Activated CD8-positive, alpha-beta T cell treated with anti-CD3 and anti-CD28 coated beads for 36 hours (primary cell): ENCODE data around the gene RRP1. TPM values are rescaled to one million over a fixed set of nuclear protein-coding genes. Genes with fewer than 3 reads are reported as not detected.

Source experiments
- ATAC-seq: fragments of 200-7000 bp; cut with Tn5 transposase; one replicate; pipeline ENCODE4 v1.10.0; 2021; ENCODE audit warnings: mild to moderate bottlenecking, moderate library complexity
- CTCF ChIA-PET: fragments of 350-600 bp; sonication (Branson Sonifier 250); formaldehyde crosslinking; loops from one replicate; lab custom pipeline; 2021; ENCODE audit warnings: antibody characterized with exemption; lab: Charles Lee
- POLR2A ChIA-PET: fragments of 350-600 bp; sonication (Branson Sonifier 250); formaldehyde crosslinking; loops from one replicate; lab custom pipeline; 2021; ENCODE audit warnings: antibody characterized with exemption; lab: Charles Lee
- DNase-seq: peaks from one replicate; pipeline ENCODE4 v3.0.0-alpha.2; 2020
- H3K27ac Mint-ChIP-seq: one replicate; pipeline ENCODE4 v1.8.0; 2021; ENCODE audit warnings: mild to moderate bottlenecking, mixed read lengths
- H3K27me3 Mint-ChIP-seq: one replicate; pipeline ENCODE4 v1.8.0; 2021; ENCODE audit warnings: mixed read lengths
- H3K36me3 Mint-ChIP-seq: one replicate; pipeline ENCODE4 v1.8.0; 2021; ENCODE audit warnings: low read depth, mixed read lengths
- H3K4me1 Mint-ChIP-seq: one replicate; pipeline ENCODE4 v1.8.0; 2021; ENCODE audit warnings: low read depth, mixed read lengths
- H3K4me3 Mint-ChIP-seq: one replicate; pipeline ENCODE4 v1.8.0; 2021; ENCODE audit warnings: mild to moderate bottlenecking, moderate library complexity, mixed read lengths
- H3K9me3 Mint-ChIP-seq: one replicate; pipeline ENCODE4 v1.8.0; 2021; ENCODE audit warnings: mixed read lengths
- intact Hi-C: fragments of 100-400 bp; cut with micrococcal nuclease; formaldehyde crosslinking; loops from one replicate; pipeline ENCODE4 v1.10.0; 2022
- total RNA-seq, 2 experiments: library from RNA; stranded (reverse); gene quantifications; one replicate each; pipeline ENCODE4 v1.2.3, GENCODE V29; 2021
- TF ChIP-seq, protein P1 (sequence below): fragments of 200-600 bp; IDR thresholded peaks from one replicate; pipeline ENCODE4 v1.8.0; 2022; ENCODE audit warnings: antibody characterized with exemption, mild to moderate bottlenecking

Gene RRP1
- total RNA-seq, 2 experiments from 2014 or later, result 61.1 to 62.9 TPM

DNA sequence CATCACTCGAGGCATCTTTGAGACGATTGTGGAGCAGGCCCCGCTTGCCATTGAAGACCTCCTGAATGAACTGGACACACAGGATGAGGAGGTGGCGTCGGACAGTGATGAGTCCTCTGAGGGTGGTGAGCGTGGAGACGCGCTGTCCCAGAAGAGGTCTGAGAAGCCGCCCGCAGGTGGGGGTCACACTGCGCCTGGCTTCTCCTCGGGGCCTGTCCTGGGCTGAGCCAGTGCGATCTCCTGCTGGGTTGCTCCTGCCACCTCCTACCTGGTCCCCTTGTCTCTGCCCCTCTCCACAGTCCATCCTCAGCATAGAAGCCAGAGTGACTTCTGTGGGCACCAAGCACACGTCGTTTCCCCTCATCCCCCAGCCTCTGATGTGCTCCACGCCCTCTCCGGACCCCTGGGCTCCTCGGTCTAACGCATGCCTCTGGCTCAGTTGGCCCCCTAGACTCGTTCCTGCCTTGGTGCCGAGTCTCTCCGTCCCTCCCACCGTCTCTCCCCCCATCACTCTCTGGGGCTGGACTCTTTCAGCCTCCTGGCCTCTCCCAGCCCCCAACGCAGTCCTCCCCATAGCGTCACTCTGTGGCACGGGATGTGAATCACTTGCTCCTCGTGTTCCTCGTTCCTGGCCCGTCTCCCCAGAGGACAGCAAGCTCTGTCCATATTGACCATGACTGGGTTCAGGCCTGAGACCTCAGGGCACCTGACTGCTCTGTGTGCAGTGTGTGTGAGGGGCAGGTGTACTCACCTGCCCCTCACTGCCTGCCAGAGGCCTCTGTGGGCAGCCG is 8.7 kb downstream of the RRP1 start:
- peaks cover 3% of the 10 kb centered on the region for H3K4me1 Mint-ChIP-seq
- DNase-seq (no peak), ATAC-seq (no peak)
- intact Hi-C loops, result no loop called here
- CTCF ChIA-PET, result interaction anchor here (1.0 kb wide), 1 partner anchor 13 kb away, joined by 3 read pairs; no protein-coding TSS in a partner anchor
- no peak overlapping the region for H3K27ac Mint-ChIP-seq
- H3K36me3 Mint-ChIP-seq, result peaks cover 64% of the 10 kb centered on the region
- no peak overlapping the region for H3K4me3 Mint-ChIP-seq
- POLR2A ChIA-PET, result interaction anchor here (0.6 to 4.6 kb wide), 4 partner anchors 8 to 44 kb away, joined by 3 to 24 read pairs (median 6); partner anchors contain the start of gene RRP1
- TF ChIP-seq, protein P1, sequence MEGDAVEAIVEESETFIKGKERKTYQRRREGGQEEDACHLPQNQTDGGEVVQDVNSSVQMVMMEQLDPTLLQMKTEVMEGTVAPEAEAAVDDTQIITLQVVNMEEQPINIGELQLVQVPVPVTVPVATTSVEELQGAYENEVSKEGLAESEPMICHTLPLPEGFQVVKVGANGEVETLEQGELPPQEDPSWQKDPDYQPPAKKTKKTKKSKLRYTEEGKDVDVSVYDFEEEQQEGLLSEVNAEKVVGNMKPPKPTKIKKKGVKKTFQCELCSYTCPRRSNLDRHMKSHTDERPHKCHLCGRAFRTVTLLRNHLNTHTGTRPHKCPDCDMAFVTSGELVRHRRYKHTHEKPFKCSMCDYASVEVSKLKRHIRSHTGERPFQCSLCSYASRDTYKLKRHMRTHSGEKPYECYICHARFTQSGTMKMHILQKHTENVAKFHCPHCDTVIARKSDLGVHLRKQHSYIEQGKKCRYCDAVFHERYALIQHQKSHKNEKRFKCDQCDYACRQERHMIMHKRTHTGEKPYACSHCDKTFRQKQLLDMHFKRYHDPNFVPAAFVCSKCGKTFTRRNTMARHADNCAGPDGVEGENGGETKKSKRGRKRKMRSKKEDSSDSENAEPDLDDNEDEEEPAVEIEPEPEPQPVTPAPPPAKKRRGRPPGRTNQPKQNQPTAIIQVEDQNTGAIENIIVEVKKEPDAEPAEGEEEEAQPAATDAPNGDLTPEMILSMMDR, result no peak
- no peaks in the 10 kb centered on the region for H3K9me3 Mint-ChIP-seq
- H3K27me3 Mint-ChIP-seq, result no peaks in the 10 kb centered on the region

DNA sequence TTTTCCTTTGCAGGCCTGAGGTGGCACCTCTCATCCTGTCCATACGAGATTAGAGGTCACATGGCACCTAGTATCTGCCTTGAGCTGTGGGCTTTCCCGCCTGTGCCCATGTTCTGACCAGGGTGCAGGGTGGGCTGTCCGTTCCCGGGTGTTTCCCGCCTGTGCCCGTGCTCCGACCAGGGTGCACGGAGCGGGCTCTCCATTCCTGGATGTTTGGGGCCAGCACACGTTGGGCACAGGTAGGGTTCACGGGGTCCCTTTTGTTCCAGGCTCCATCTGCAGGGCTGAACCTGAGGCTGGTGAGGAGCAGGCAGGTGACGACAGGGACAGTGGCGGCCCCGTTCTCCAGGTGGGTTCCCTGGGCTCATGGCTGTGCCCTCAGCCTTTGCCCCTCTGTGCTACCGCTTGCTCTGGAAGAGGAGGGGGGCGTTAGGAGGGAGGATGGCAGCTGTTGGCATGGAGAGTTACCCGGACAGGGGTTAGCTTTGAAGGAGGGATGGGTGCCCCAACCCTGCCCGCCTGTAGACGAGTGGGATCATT is 10.0 kb downstream of the RRP1 start:
- peaks cover 61% of the 10 kb centered on the region for H3K36me3 Mint-ChIP-seq
- no peaks in the 10 kb centered on the region for H3K9me3 Mint-ChIP-seq
- no peak overlapping the region for H3K27ac Mint-ChIP-seq
- no peak for DNase-seq
- ATAC-seq, result no peak
- no peak overlapping the region for H3K4me3 Mint-ChIP-seq
- intact Hi-C loops, result no loop called here
- no peaks in the 10 kb centered on the region for H3K27me3 Mint-ChIP-seq
- TF ChIP-seq, protein P1, result no peak
- H3K4me1 Mint-ChIP-seq, result no peaks in the 10 kb centered on the region
- POLR2A ChIA-PET, result interaction anchor here (2.0 to 4.6 kb wide), 2 partner anchors 9 to 10 kb away, joined by 7 to 24 read pairs; partner anchors contain the start of gene RRP1
- CTCF ChIA-PET, result interaction anchor here (0.9 kb wide), 1 partner anchor 140 kb away, joined by 3 read pairs; no protein-coding TSS in a partner anchor

DNA sequence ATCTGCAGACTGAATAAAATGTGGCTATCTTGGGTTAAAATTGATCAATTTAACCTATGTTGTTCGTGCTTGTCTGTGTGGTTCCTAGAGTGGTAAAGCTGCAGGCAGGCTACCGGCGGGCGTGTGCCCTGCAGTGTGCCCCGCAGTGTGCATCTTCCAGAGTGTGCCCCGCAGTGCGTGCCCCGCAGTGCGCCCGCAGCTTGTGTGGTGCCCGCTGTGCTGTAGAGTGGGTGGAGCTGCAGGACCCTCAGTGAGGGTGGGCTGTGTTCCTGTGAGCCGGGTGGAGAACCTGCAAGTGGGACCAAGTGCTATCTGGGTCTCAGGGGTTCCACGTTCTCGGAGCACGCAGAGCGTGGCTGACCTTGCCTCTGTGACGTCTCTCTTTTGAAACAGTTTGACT is 10.7 kb downstream of the RRP1 start:
- peaks cover 56% of the 10 kb centered on the region for H3K36me3 Mint-ChIP-seq
- no peak overlapping the region for H3K27ac Mint-ChIP-seq
- no peaks in the 10 kb centered on the region for H3K27me3 Mint-ChIP-seq
- TF ChIP-seq, protein P1, result no peak
- DNase-seq (no peak), ATAC-seq (no peak)
- H3K4me3 Mint-ChIP-seq, result no peak overlapping the region
- ChIA-PET POLR2A (interaction anchor here (1.0 to 4.6 kb wide), 4 partner anchors 9 to 139 kb away, joined by 3 to 24 read pairs (median 6); partner anchors contain the start of gene RRP1), CTCF (no interaction called here)
- no peaks in the 10 kb centered on the region for H3K9me3 Mint-ChIP-seq
- intact Hi-C loops, result no loop called here
- H3K4me1 Mint-ChIP-seq, result no peaks in the 10 kb centered on the region

DNA sequence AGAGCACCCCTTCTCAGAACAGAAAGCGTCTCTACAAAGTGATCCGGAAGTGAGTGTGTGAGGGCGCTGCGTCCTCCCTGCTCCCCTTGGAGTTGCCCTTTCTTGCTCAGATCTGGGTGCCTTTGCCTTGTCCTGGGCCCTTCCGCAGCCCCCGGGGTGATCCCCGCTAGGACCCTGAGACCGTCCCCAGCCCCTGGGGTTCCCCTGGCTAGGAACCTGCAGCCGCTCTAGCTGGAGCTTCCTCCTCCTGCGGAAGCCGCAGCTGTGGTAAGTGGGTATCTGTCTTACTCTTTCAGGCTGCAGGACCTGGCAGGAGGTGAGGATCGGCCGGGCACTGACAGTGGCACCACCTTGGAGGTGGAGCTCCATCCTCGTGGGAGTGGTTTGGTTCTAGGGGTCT is 11.2 kb downstream of the RRP1 start:
- ATAC-seq, result no peak
- Mint-ChIP-seq H3K4me1 (peaks cover under 1% of the 10 kb centered on the region), H3K27ac (no peak overlapping the region), H3K36me3 (peaks cover 52% of the 10 kb centered on the region), H3K9me3 (no peaks in the 10 kb centered on the region), H3K27me3 (no peaks in the 10 kb centered on the region), H3K4me3 (no peak overlapping the region)
- intact Hi-C loops, result no loop called here
- ChIA-PET CTCF (interaction anchor here (0.8 kb wide), 1 partner anchor 11 kb away, joined by 3 read pairs; the partner anchor contains the start of gene RRP1), POLR2A (interaction anchor here (1.0 to 4.6 kb wide), 4 partner anchors 8 to 139 kb away, joined by 3 to 24 read pairs (median 6); partner anchors contain the start of gene RRP1)
- no peak for DNase-seq
- TF ChIP-seq, protein P1, result no peak
